ENCODE measurements around the gene STEAP3. TPM values are rescaled to one million over a fixed set of nuclear protein-coding genes. Genes with fewer than 3 reads are reported as not detected.

The STEAP3 gene
- total RNA-seq, 1 experiment from 2014 or later, result 15.4 TPM

DNA sequence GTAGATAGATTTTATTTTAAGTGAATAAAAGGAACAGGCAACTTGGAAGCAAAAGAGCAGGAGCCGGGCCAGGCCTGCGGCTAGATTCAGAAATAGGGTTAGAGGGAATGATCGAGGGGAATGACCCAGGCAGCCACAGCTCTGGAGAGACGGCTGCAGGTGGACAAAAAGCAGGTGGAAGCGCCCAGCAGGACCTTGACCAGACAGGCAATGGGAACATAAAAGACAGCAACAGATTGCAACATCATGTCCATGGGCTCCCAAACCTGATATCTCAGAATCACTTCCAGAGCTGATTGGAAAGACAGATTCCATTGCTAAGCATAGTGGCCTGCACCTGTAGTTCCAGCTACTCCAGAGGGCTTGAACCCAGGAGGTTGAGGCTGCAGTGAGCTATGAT, 28.6 kb upstream of the STEAP3 start:
- Histone ChIP-seq H2BK15ac (ENCODE audit: low read depth, low read length) (no peak overlapping the region), H3K9me3 (ENCODE audit: control insufficient read depth, low read depth, low read length) (no peaks in the 10 kb centered on the region), H2AFZ (ENCODE audit: low read length) (no peak overlapping the region), H3K14ac (ENCODE audit: insufficient read depth, low read length) (no peak overlapping the region), H3K23ac (ENCODE audit: insufficient read length, low read depth, low read length) (no peak overlapping the region), H2BK120ac (ENCODE audit: low read depth, low read length, poor library complexity, severe bottlenecking) (no peak overlapping the region), H3K4me2 (ENCODE audit: insufficient read depth, insufficient read length, low read length) (no peak overlapping the region), H3K79me1 (ENCODE audit: insufficient read depth, low read depth, low read length, poor library complexity, severe bottlenecking) (no peaks in the 10 kb centered on the region), H3K4ac (ENCODE audit: low read depth, low read length) (no peak overlapping the region), H2BK20ac (ENCODE audit: low read depth, low read length, poor library complexity, severe bottlenecking) (no peak overlapping the region), H3T11ph (ENCODE audit: low read length) (no peak overlapping the region), H4K20me1 (ENCODE audit: control insufficient read depth, insufficient read depth, insufficient read length) (no peaks in the 10 kb centered on the region), H3K27me3 (ENCODE audit: insufficient read depth, low read length) (no peaks in the 10 kb centered on the region), H3K23me2 (ENCODE audit: insufficient read length, low read depth, low read length, poor library complexity, severe bottlenecking) (peaks cover 3% of the 10 kb centered on the region), H2BK5ac (ENCODE audit: insufficient read length, low read length) (no peak overlapping the region), H3K79me2 (ENCODE audit: insufficient read depth, low read length) (no peaks in the 10 kb centered on the region), H3K9ac (ENCODE audit: extremely low read depth, insufficient read length, low read length) (no peak overlapping the region), H4K8ac (replicated peaks; ENCODE audit: insufficient read length, low read depth, low read length) (no peak overlapping the region), H3K4me1 (ENCODE audit: insufficient read depth, low read length) (peaks cover 6% of the 10 kb centered on the region; the same call in 1 of the 2 replicates), H4K5ac (ENCODE audit: insufficient read length, low read depth, low read length) (no peak overlapping the region), H3K18ac (ENCODE audit: insufficient read length, low read depth, low read length) (no peak overlapping the region), H4K91ac (ENCODE audit: insufficient read length, low read depth, low read length) (no peak overlapping the region), H3K27ac (ENCODE audit: insufficient read length, low read depth, low read length) (no peak overlapping the region), H2BK12ac (ENCODE audit: insufficient read length, low read depth, low read length) (no peak overlapping the region), H3K56ac (ENCODE audit: insufficient read length, low read depth, low read length) (no peak overlapping the region), H2AK5ac (ENCODE audit: insufficient read length, low read length) (no peak overlapping the region)
- Mint-ChIP-seq H3K4me1 (peaks cover 49 to 52% of the 10 kb centered on the region in 2 experiments), H3K27me3 (ENCODE audit: low read depth) (peaks cover 26% of the 10 kb centered on the region), H3K36me3 (ENCODE audit: insufficient read depth in 1 of 3, low read depth in 3 of 3) (no peaks in the 10 kb centered on the region; a peak in 1 of 7 replicates), H3K9me3 (peaks cover 2 to 3% of the 10 kb centered on the region in 2 experiments; a peak in 2 of 5 replicates), H3K4me3 (no peak overlapping the region), H3K27ac (no peak overlapping the region; a peak in 1 of 7 replicates)
- no CpG with 5 or more reads among the region's 5 CpGs for WGBS (ENCODE audit: extremely low coverage, insufficient read length, low lambda C conversion rate)
- DNase-seq, result no peak
- TF ChIP-seq, protein P1, sequence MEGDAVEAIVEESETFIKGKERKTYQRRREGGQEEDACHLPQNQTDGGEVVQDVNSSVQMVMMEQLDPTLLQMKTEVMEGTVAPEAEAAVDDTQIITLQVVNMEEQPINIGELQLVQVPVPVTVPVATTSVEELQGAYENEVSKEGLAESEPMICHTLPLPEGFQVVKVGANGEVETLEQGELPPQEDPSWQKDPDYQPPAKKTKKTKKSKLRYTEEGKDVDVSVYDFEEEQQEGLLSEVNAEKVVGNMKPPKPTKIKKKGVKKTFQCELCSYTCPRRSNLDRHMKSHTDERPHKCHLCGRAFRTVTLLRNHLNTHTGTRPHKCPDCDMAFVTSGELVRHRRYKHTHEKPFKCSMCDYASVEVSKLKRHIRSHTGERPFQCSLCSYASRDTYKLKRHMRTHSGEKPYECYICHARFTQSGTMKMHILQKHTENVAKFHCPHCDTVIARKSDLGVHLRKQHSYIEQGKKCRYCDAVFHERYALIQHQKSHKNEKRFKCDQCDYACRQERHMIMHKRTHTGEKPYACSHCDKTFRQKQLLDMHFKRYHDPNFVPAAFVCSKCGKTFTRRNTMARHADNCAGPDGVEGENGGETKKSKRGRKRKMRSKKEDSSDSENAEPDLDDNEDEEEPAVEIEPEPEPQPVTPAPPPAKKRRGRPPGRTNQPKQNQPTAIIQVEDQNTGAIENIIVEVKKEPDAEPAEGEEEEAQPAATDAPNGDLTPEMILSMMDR (conservative IDR thresholded peaks at IDR 0.05), result no peak
